GM12878 (cell line): ENCODE measurements around the gene SERPINA9. TPM values are rescaled to one million over a fixed set of nuclear protein-coding genes. Genes with fewer than 3 reads are reported as not detected.

Source experiments
- ATAC-seq: fragments of 200-7000 bp; cut with Tn5 transposase; 3 replicates; pipeline ENCODE4 v1.9.1; 2020; ENCODE audit warnings: mild to moderate bottlenecking, moderate library complexity
- BruUV-seq: library from RNA; stranded (reverse); fragments of 400-500 nt; replicated peaks from 2 replicates; lab custom pipeline; 2021; lab: Mats Ljungman, UMichigan
- CTCF ChIA-PET: fragments of 300-600 bp; sonication (Branson Sonifier 250); formaldehyde crosslinking; extraction: SDS; loops from one replicate; lab custom pipeline; 2021; ENCODE audit warnings: inconsistent platforms; lab: Yijun Ruan, JAX
- POLR2A ChIA-PET: fragments of 350-600 bp; formaldehyde crosslinking; extraction: SDS; loops from one replicate; lab custom pipeline; 2021; ENCODE audit warnings: inconsistent platforms; lab: Charles Lee
- RAD21 ChIA-PET: fragments of 300-600 bp; sonication (Branson Sonifier 250); formaldehyde crosslinking; loops from one replicate; lab custom pipeline; 2023; ENCODE audit warnings: antibody characterized with exemption; ENCODE audit not compliant: unreplicated experiment; lab: Charles Lee
- SMC1A ChIA-PET: fragments of 300-600 bp; sonication (Branson Sonifier 250); formaldehyde crosslinking; loops from one replicate; lab custom pipeline; 2023; ENCODE audit not compliant: unreplicated experiment, uncharacterized antibody; lab: Charles Lee
- DNase-seq: peaks from one replicate; pipeline ENCODE4 v3.0.0-alpha.2; 2011; ENCODE audit warnings: low read depth, low spot score
- FAIRE-seq: peaks from 3 replicates; lab custom pipeline; 2011; peaks lifted over from hg19 to GRCh38; lab: Jason Lieb, UNC
- H2AFZ ChIP-seq: 2 replicates; pipeline ENCODE4 v1.6.0; 2011; ENCODE audit warnings: low read depth, low read length, control low read depth; ENCODE audit not compliant: control insufficient read depth
- H3K27ac ChIP-seq: 2 replicates; pipeline ENCODE4 v1.5.1; 2011; ENCODE audit warnings: control low read depth; ENCODE audit not compliant: control insufficient read depth, insufficient read depth
- H3K27me3 ChIP-seq, 2 experiments: replicated peaks in 1 of 2; 2 replicates each; pipeline versions ENCODE4 v1.6.0 to v1.6.1; 2011; ENCODE audit warnings: low read length in 1 of 2; ENCODE audit not compliant: control insufficient read depth in 2 of 2, insufficient read depth in 2 of 2
- H3K36me3 ChIP-seq, 2 experiments: 2 replicates each; pipeline ENCODE4 v1.5.1; 2011; ENCODE audit warnings: low read length in 1 of 2; ENCODE audit not compliant: control insufficient read depth in 2 of 2, insufficient read depth in 2 of 2
- H3K4me1 ChIP-seq: 2 replicates; pipeline ENCODE4 v1.6.1; 2011; ENCODE audit warnings: mild to moderate bottlenecking, low read length, moderate library complexity, mixed read lengths; ENCODE audit not compliant: control insufficient read depth, insufficient read depth
- H3K4me2 ChIP-seq: 2 replicates; pipeline ENCODE4 v1.6.0; 2011; ENCODE audit warnings: control low read depth; ENCODE audit not compliant: control insufficient read depth, insufficient read depth
- H3K4me3 ChIP-seq: fragments of 200-600 bp; sonication (generic); 2 replicates; pipeline ENCODE4 v1.5.1; 2016
- H3K79me2 ChIP-seq: 2 replicates; pipeline ENCODE4 v1.6.0; 2011; ENCODE audit warnings: low read length; ENCODE audit not compliant: control insufficient read depth, insufficient read depth
- H3K9ac ChIP-seq: 2 replicates; pipeline ENCODE4 v1.8.0; 2011; ENCODE audit warnings: low read length, control low read depth, mixed read lengths; ENCODE audit not compliant: control insufficient read depth, insufficient read depth
- H3K9me3 ChIP-seq: replicated peaks from 3 replicates; pipeline ENCODE4 v1.5.1; 2011; ENCODE audit warnings: mild to moderate bottlenecking, low read length; ENCODE audit not compliant: control insufficient read depth, insufficient read depth
- H4K20me1 ChIP-seq: 2 replicates; pipeline ENCODE4 v1.6.0; 2011; ENCODE audit not compliant: control insufficient read depth, insufficient read depth
- BCL3 ChIP-seq: IDR thresholded peaks from 2 replicates; pipeline ENCODE4 v1.6.1; 2011; ENCODE audit warnings: borderline replicate concordance, low read depth, mild to moderate bottlenecking, moderate library complexity, low read length; ENCODE audit not compliant: insufficient read depth, poor library complexity, severe bottlenecking
- BHLHE40 ChIP-seq, 2 experiments: fragments of 450-650 bp in 1 of 2; IDR thresholded peaks; 2 replicates each; pipeline ENCODE4 v1.6.1; 2011 to 2017; ENCODE audit warnings: low read depth in 2 of 2, borderline replicate concordance in 1 of 2, improper control_type of control experiment in 1 of 2, low read length in 1 of 2, mild to moderate bottlenecking in 1 of 2
- CREM ChIP-seq: IDR thresholded peaks from 2 replicates; pipeline ENCODE4 v1.6.1; 2014; ENCODE audit warnings: antibody characterized with exemption, low read depth
- E2F8 ChIP-seq: fragments of 450-650 bp; IDR thresholded peaks from 2 replicates; pipeline ENCODE4 v1.6.1; 2018; ENCODE audit warnings: mild to moderate bottlenecking, low read depth, moderate library complexity; ENCODE audit not compliant: partially characterized antibody
- HSF1 ChIP-seq: fragments of 150-350 bp; IDR thresholded peaks from 2 replicates; pipeline ENCODE4 v1.6.1; 2014; ENCODE audit warnings: mild to moderate bottlenecking, low read depth, low read length
- IRF5 ChIP-seq: fragments of 450-650 bp; IDR thresholded peaks from 2 replicates; pipeline ENCODE4 v1.6.1; 2017; ENCODE audit warnings: borderline replicate concordance
- MTA2 ChIP-seq: fragments of 450-650 bp; IDR thresholded peaks from 2 replicates; pipeline ENCODE4 v1.6.1; 2016; ENCODE audit warnings: low read depth, mild to moderate bottlenecking, moderate library complexity
- SIX5 ChIP-seq: IDR thresholded peaks from 2 replicates; pipeline ENCODE4 v1.6.1; 2011; ENCODE audit warnings: mild to moderate bottlenecking, low read depth, low read length, moderate library complexity; ENCODE audit not compliant: severe bottlenecking
- ZZZ3 ChIP-seq: IDR thresholded peaks from 2 replicates; pipeline ENCODE4 v1.6.1; 2011; ENCODE audit warnings: low read depth; ENCODE audit not compliant: control insufficient read depth, insufficient read length
- WGBS: methylation state at CpG from one replicate; pipeline ENCODE4 v1.1.6; 2016; ENCODE audit warnings: low lambda C conversion rate; ENCODE audit not compliant: insufficient replicate concordance, insufficient coverage; ENCODE audit errors: missing lambda C conversion rate; 5-methylcytosine and 5-hydroxymethylcytosine counted together
- in situ Hi-C: fragments of 300-500 bp; cut with MboI; formaldehyde crosslinking; loops from 9 replicates; pipeline ENCODE4 v1.14.3; 2018; ENCODE audit warnings: mixed read lengths
- intact Hi-C: fragments of 100-400 bp; cut with micrococcal nuclease; formaldehyde crosslinking; loops from one replicate; pipeline ENCODE4 v1.14.2; 2022; ENCODE audit not compliant: unreplicated experiment
- polyA plus RNA-seq, 11 experiments: library from polyadenylated mRNA; depleted of rRNA in 4 of 11; unstranded in 6 of 11; stranded (reverse) in 5 of 11; fragments of >200 nt; fragmentation: Nextera tagmentation in 4 of 11; fragmentation: Illumina TruSeq in 1 of 11; extraction: Ambion mirVana in 4 of 11; extraction: Trizol in 1 of 11; gene quantifications; 1 replicate in 1 of 11; 2 replicates in 10 of 11; pipeline versions ENCODE4 v1.2.1 to v1.2.3, GENCODE V29; 2011 to 2016; ENCODE audit warnings: inconsistent platforms in 2 of 11, missing spikeins in 2 of 11, low read depth in 1 of 11
- total RNA-seq, 4 experiments: library from RNA; depleted of rRNA in 3 of 4; stranded (reverse); fragments of >200 nt in 3 of 4; fragmentation: Illumina TruSeq in 1 of 4; extraction: Trizol in 1 of 4; gene quantifications; 2 replicates each; pipeline versions ENCODE4 v1.2.1 to v1.2.3, GENCODE V29; 2013 to 2021
- TF ChIP-seq, protein P1 (sequence below): fragments of 450-650 bp; IDR thresholded peaks from 2 replicates; pipeline ENCODE4 v1.6.1; 2018; ENCODE audit warnings: borderline replicate concordance, mild to moderate bottlenecking; ENCODE audit not compliant: partially characterized antibody

The SERPINA9 gene
- total and polyA plus RNA-seq, 10 of the 15 experiments (the other 5 are each of a cell fraction or from before 2014, with no cell fraction given), result 0.05 TPM; not detected in 9

DNA sequence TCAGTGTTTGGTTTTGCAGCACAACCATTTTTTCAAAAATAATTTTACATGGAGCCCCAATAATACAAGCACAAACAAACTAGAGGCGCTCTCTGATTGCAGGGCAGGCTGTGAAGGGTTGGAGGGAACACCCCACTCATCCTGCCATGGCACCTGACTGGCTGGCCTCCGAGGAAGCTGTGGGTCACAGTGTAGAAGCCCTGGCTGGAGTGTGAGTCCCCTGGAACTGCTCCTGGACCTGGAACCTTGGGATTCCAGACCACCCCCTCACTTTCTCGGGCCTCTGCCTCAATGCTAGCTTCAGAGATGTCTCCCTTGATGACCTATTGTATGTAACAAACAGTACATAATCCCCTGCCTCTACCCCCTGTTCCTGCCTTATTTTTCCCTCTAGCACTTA lies 48.1 kb upstream of the SERPINA9 start (continued):
- TF ChIP-seq HSF1 (no peak), MTA2 (no peak)

GRCh38 chr14:94523265-94523664 lies 47.3 kb upstream of the SERPINA9 start:
- no TSS peak for BruUV-seq
- no peaks in the 10 kb centered on the region for H3K36me3 ChIP-seq
- ChIA-PET POLR2A (no interaction called here), SMC1A (no interaction called here), RAD21 (no interaction called here), CTCF (no interaction called here)
- H3K9me3 ChIP-seq, result no peaks in the 10 kb centered on the region; the same call in 2 of the 3 replicates
- no peaks in the 10 kb centered on the region for H3K79me2 ChIP-seq
- no peak overlapping the region for H3K9ac ChIP-seq
- FAIRE-seq, result no peak
- DNase-seq, result no peak
- H3K27ac ChIP-seq, result no peak overlapping the region
- 40% methylated on average over 8 of the region's 8 CpGs for WGBS
- intact Hi-C loops, result no loop called here
- H3K4me1 ChIP-seq, result no peaks in the 10 kb centered on the region
- no peak overlapping the region for H3K4me3 ChIP-seq
- ATAC-seq, result no peak
- no peak overlapping the region for H3K4me2 ChIP-seq
- H2AFZ ChIP-seq, result no peak overlapping the region
- in situ Hi-C loops, result no loop called here
- H4K20me1 ChIP-seq, result no peaks in the 10 kb centered on the region
- no peaks in the 10 kb centered on the region; a peak in 2 of 4 replicates for H3K27me3 ChIP-seq
- TF ChIP-seq SIX5, result no peak
- TF ChIP-seq IRF5, result no peak
- no peak for TF ChIP-seq E2F8
- TF ChIP-seq BHLHE40 (IDR thresholded peaks at IDR 0.05; ENCODE audit: borderline replicate concordance in 1 of 2, low read depth in 2 of 2, low read length in 1 of 2), result no peak
- no peak for TF ChIP-seq BCL3
- no peak for TF ChIP-seq CREM
- TF ChIP-seq ZZZ3, result no peak
- TF ChIP-seq, protein P1, sequence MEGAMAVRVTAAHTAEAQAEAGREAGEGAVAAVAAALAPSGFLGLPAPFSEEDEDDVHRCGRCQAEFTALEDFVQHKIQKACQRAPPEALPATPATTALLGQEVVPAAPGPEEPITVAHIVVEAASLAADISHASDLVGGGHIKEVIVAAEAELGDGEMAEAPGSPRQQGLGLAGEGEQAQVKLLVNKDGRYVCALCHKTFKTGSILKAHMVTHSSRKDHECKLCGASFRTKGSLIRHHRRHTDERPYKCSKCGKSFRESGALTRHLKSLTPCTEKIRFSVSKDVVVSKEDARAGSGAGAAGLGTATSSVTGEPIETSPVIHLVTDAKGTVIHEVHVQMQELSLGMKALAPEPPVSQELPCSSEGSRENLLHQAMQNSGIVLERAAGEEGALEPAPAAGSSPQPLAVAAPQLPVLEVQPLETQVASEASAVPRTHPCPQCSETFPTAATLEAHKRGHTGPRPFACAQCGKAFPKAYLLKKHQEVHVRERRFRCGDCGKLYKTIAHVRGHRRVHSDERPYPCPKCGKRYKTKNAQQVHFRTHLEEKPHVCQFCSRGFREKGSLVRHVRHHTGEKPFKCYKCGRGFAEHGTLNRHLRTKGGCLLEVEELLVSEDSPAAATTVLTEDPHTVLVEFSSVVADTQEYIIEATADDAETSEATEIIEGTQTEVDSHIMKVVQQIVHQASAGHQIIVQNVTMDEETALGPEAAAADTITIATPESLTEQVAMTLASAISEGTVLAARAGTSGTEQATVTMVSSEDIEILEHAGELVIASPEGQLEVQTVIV, result no peak
